Stimulated activated naive CD8-positive, alpha-beta T cell treated with anti-CD3 and anti-CD28 coated beads, Interleukin-15, Interleukin-2, amounts not matched to agents 100 U/mL and 50 U/mL, for 24 hours (primary cell): ENCODE results near the gene GRM4.

Experiments used
- ATAC-seq: fragments of 150-1000 bp; cut with Tn5 transposase; one replicate; pipeline ENCODE4 v1.10.0; 2021
- DNase-seq: peaks from one replicate; pipeline ENCODE4 v3.0.0; 2021

Gene GRM4

GRCh38 chr6:34082864-34083626 is 62.8 kb downstream of the GRM4 start:
- ATAC-seq: no peak
- no peak for DNase-seq

- DNase-seq: no peak
- ATAC-seq: no peak
Observed at GRCh38 chr6:34082348-34082747, 63.5 kb downstream of the GRM4 start.

GRCh38 chr6:34080357-34080756 is 65.5 kb downstream of the GRM4 start:
- DNase-seq (no peak), ATAC-seq (no peak)

- DNase-seq (no peak), ATAC-seq (no peak)
Observed at GRCh38 chr6:34079899-34080298, 66.0 kb downstream of the GRM4 start.

- no peak for ATAC-seq
- no peak for DNase-seq
Observed at GRCh38 chr6:34075906-34076305, 70.0 kb downstream of the GRM4 start.

- no peak for DNase-seq
- no peak for ATAC-seq
Observed at GRCh38 chr6:34074064-34074742, 71.7 kb downstream of the GRM4 start.

GRCh38 chr6:34073540-34073939 is 72.3 kb downstream of the GRM4 start:
- no peak for ATAC-seq
- DNase-seq: no peak

- no peak for DNase-seq
Observed at GRCh38 chr6:34072727-34073126, 73.2 kb downstream of the GRM4 start.

GRCh38 chr6:34071884-34072379 is 74.0 kb downstream of the GRM4 start:
- ATAC-seq: no peak
- no peak for DNase-seq

More at GRCh38 chr6:34072727-34073126, 73.2 kb downstream of the GRM4 start:
- no peak for ATAC-seq

GRCh38 chr6:34071136-34071883 is 74.6 kb downstream of the GRM4 start:
- DNase-seq (no peak), ATAC-seq (no peak)

GRCh38 chr6:34070315-34071135 is 75.4 kb downstream of the GRM4 start:
- ATAC-seq (no peak), DNase-seq (no peak)

GRCh38 chr6:34068462-34069044 is 77.3 kb downstream of the GRM4 start:
- DNase-seq (no peak), ATAC-seq (no peak)

GRCh38 chr6:34067814-34068213 is 78.1 kb downstream of the GRM4 start:
- ATAC-seq (no peak), DNase-seq (no peak)

- DNase-seq: no peak
- no peak for ATAC-seq
Observed at GRCh38 chr6:34066772-34067770, 78.8 kb downstream of the GRM4 start.

- ATAC-seq (no peak), DNase-seq (no peak)
Observed at GRCh38 chr6:34066218-34066571, 79.7 kb downstream of the GRM4 start.

GRCh38 chr6:34065466-34066217 is 80.2 kb downstream of the GRM4 start:
- ATAC-seq: no peak

GRCh38 chr6:34064675-34065074 is 81.2 kb downstream of the GRM4 start:
- ATAC-seq (no peak), DNase-seq (no peak)

More at GRCh38 chr6:34065466-34066217, 80.2 kb downstream of the GRM4 start:
- DNase-seq: no peak

- DNase-seq: no peak
- ATAC-seq: no peak
Observed at GRCh38 chr6:34063651-34064050, 82.2 kb downstream of the GRM4 start.

GRCh38 chr6:34062815-34063214 is 83.1 kb downstream of the GRM4 start:
- no peak for ATAC-seq
- DNase-seq: no peak

- DNase-seq: no peak
- ATAC-seq: no peak
Observed at GRCh38 chr6:34062156-34062555, 83.7 kb downstream of the GRM4 start.
